ENCODE results near the gene GNG14.
"Not testable (repeated sequence)": the region's sequence is repeated elsewhere in the genome, so short reads cannot be mapped to it uniquely, and the experiment has no call there.

- TF ChIP-seq POLR2A (IDR thresholded peaks at IDR 0.05; ENCODE audit: borderline replicate concordance, extremely low read depth, insufficient read depth, insufficient read length); ATF3 (IDR thresholded peaks at IDR 0.05); CTCF (IDR thresholded peaks at IDR 0.05 in 2 of 3, conservative IDR thresholded peaks at IDR 0.05 in 1 of 3; ENCODE audit: borderline replicate concordance in 1 of 3, insufficient read depth in 1 of 3, low read depth in 2 of 3, low read length in 2 of 3); SP1 (IDR thresholded peaks at IDR 0.05; ENCODE audit: low read depth); POLR2AphosphoS5 (IDR thresholded peaks at IDR 0.05; ENCODE audit: low read depth, low read length); EZH2 (IDR thresholded peaks at IDR 0.05); JUND (IDR thresholded peaks at IDR 0.05): not testable (repeated sequence)
Observed at GRCh38 chr19:12725612-12726011, 37.8 kb downstream of the GNG14 start.
